H1 (cell line): ENCODE measurements around the gene TOR4A. TPM values are rescaled to one million over a fixed set of nuclear protein-coding genes. Genes with fewer than 3 reads are reported as not detected.

ENCODE experiments used
- CTCF ChIA-PET: fragments of 300-600 bp; sonication (Branson Sonifier 250); formaldehyde crosslinking; loops from one replicate; lab custom pipeline; 2021; ENCODE audit not compliant: partially characterized antibody; lab: Charles Lee
- POLR2A ChIA-PET: fragments of 300-600 bp; sonication (Branson Sonifier 250); formaldehyde crosslinking; loops from one replicate; lab custom pipeline; 2021; ENCODE audit warnings: inconsistent platforms; ENCODE audit not compliant: partially characterized antibody; lab: Charles Lee
- DNase-seq, 2 experiments: peaks; one replicate each; pipeline versions ENCODE4 v3.0.0 to v3.0.0-alpha.2; 2010 to 2022; ENCODE audit warnings: low spot score in 2 of 2, low read depth in 1 of 2, mixed read lengths in 1 of 2
- FAIRE-seq: peaks from 2 replicates; lab custom pipeline; 2011; peaks lifted over from hg19 to GRCh38; lab: Jason Lieb, UNC
- H2AFZ ChIP-seq: 2 replicates; pipeline ENCODE4 v1.8.1; 2012; ENCODE audit warnings: low read length, inconsistent platforms
- H2AK5ac ChIP-seq: 2 replicates; pipeline ENCODE4 v1.6.1; 2013; ENCODE audit warnings: low read depth, low read length
- H2BK120ac ChIP-seq: replicated peaks from 2 replicates; pipeline ENCODE3; 2013; ENCODE audit warnings: low read depth, low read length, inconsistent platforms
- H2BK12ac ChIP-seq: 2 replicates; pipeline ENCODE4 v1.6.1; 2013; ENCODE audit warnings: low read depth, low read length
- H2BK15ac ChIP-seq: 2 replicates; pipeline ENCODE4 v1.6.1; 2013; ENCODE audit warnings: low read length
- H2BK20ac ChIP-seq: 2 replicates; pipeline ENCODE4 v1.6.1; 2013; ENCODE audit warnings: low read length
- H2BK5ac ChIP-seq: 2 replicates; pipeline ENCODE4 v1.6.1; 2013; ENCODE audit warnings: low read depth, low read length
- H3K14ac ChIP-seq: 2 replicates; pipeline ENCODE4 v1.6.1; 2013; ENCODE audit warnings: inconsistent platforms; ENCODE audit not compliant: insufficient read length
- H3K18ac ChIP-seq: 2 replicates; pipeline ENCODE4 v1.6.1; 2013; ENCODE audit warnings: low read length; ENCODE audit errors: extremely low read depth
- H3K23ac ChIP-seq: 2 replicates; pipeline ENCODE4 v1.6.1; 2013; ENCODE audit warnings: inconsistent platforms; ENCODE audit not compliant: insufficient read length
- H3K23me2 ChIP-seq: 2 replicates; pipeline ENCODE4 v1.6.1; 2013; ENCODE audit warnings: low read depth, low read length
- H3K27ac ChIP-seq: 2 replicates; pipeline ENCODE4 v1.6.1; 2011; ENCODE audit warnings: low read depth, low read length, inconsistent platforms
- H3K27me3 ChIP-seq, 4 experiments: replicated peaks in 1 of 4; 1 replicate in 1 of 4; 2 replicates in 3 of 4; pipeline versions ENCODE4 v1.6.1 to v1.8.1; 2011 to 2013; ENCODE audit warnings: low read length in 3 of 4, mild to moderate bottlenecking in 3 of 4, inconsistent platforms in 2 of 4, mixed read lengths in 2 of 4, moderate library complexity in 1 of 4; ENCODE audit not compliant: control insufficient read depth in 3 of 4, insufficient read depth in 3 of 4; ENCODE audit errors: extremely low read depth in 1 of 4
- H3K36me3 ChIP-seq, 4 experiments: 2 replicates each; pipeline versions ENCODE4 v1.6.1 to v1.8.1; 2011 to 2013; ENCODE audit warnings: mild to moderate bottlenecking in 4 of 4, low read length in 3 of 4, moderate library complexity in 2 of 4, control low read depth in 1 of 4, inconsistent platforms in 1 of 4; ENCODE audit not compliant: insufficient read depth in 4 of 4, control insufficient read depth in 2 of 4
- H3K4ac ChIP-seq: replicated peaks from 2 replicates; pipeline ENCODE3; 2013; ENCODE audit warnings: low read length, low read depth, mixed read lengths, inconsistent platforms; ENCODE audit not compliant: insufficient read length
- H3K4me1 ChIP-seq, 4 experiments: replicated peaks in 1 of 4; 1 replicate in 1 of 4; 2 replicates in 3 of 4; pipeline versions ENCODE4 v1.6.1 to v1.8.1; 2011 to 2013; ENCODE audit warnings: low read length in 3 of 4, inconsistent platforms in 2 of 4, mixed read lengths in 1 of 4; ENCODE audit not compliant: insufficient read depth in 4 of 4, control insufficient read depth in 3 of 4
- H3K4me2 ChIP-seq, 2 experiments: 2 replicates each; pipeline versions ENCODE4 v1.6.1 to v1.8.1; 2011 to 2013; ENCODE audit warnings: low read depth in 2 of 2, low read length in 2 of 2, control low read depth in 1 of 2, inconsistent platforms in 1 of 2, mild to moderate bottlenecking in 1 of 2; ENCODE audit not compliant: insufficient read depth in 1 of 2
- H3K4me3 ChIP-seq, 4 experiments: fragments of 200-600, 300-600 bp in 1 of 4; sonication (generic), shearing (Covaris generic), sonication (Bioruptor Twin) in 1 of 4; 2 replicates each; pipeline versions ENCODE4 v1.5.1 to v1.8.1; 2011 to 2016; ENCODE audit warnings: low read length in 4 of 4, low read depth in 3 of 4, control low read depth in 2 of 4, inconsistent platforms in 2 of 4, mild to moderate bottlenecking in 2 of 4, mixed read lengths in 1 of 4, moderate library complexity in 1 of 4; ENCODE audit not compliant: insufficient read depth in 2 of 4; ENCODE audit errors: extremely low read depth in 1 of 4
- H3K56ac ChIP-seq: replicated peaks from 2 replicates; pipeline ENCODE3; 2013; ENCODE audit warnings: low read depth, mild to moderate bottlenecking, mixed read lengths, low read length, inconsistent platforms; ENCODE audit not compliant: insufficient read length
- H3K79me1 ChIP-seq: 2 replicates; pipeline ENCODE4 v1.6.1; 2013; ENCODE audit warnings: low read depth, low read length, control low read depth
- H3K79me2 ChIP-seq, 2 experiments: 2 replicates each; pipeline versions ENCODE4 v1.6.1 to v1.8.1; 2012 to 2013; ENCODE audit warnings: low read length in 2 of 2, mild to moderate bottlenecking in 2 of 2, inconsistent platforms in 1 of 2; ENCODE audit not compliant: insufficient read depth in 2 of 2, control insufficient read depth in 1 of 2
- H3K9ac ChIP-seq, 4 experiments: replicated peaks in 1 of 4; 1 replicate in 1 of 4; 2 replicates in 3 of 4; pipeline versions ENCODE4 v1.6.1 to v1.8.1; 2011 to 2013; ENCODE audit warnings: low read depth in 3 of 4, low read length in 3 of 4, control low read depth in 2 of 4, mild to moderate bottlenecking in 2 of 4, moderate library complexity in 2 of 4, inconsistent platforms in 1 of 4; ENCODE audit errors: extremely low read depth in 1 of 4
- H3K9me3 ChIP-seq, 2 experiments: 2 replicates each; pipeline versions ENCODE4 v1.6.1 to v1.8.1; 2012 to 2013; ENCODE audit warnings: mild to moderate bottlenecking in 2 of 2, moderate library complexity in 2 of 2, control low read depth in 1 of 2, inconsistent platforms in 1 of 2, low read depth in 1 of 2, low read length in 1 of 2, mixed read lengths in 1 of 2; ENCODE audit not compliant: insufficient read depth in 2 of 2
- H4K20me1 ChIP-seq, 2 experiments: replicated peaks in 1 of 2; 2 replicates each; pipeline versions ENCODE3 to v1.8.1; 2011 to 2013; ENCODE audit warnings: inconsistent platforms in 2 of 2, low read length in 2 of 2, mild to moderate bottlenecking in 1 of 2; ENCODE audit not compliant: insufficient read depth in 2 of 2, control insufficient read depth in 1 of 2
- H4K5ac ChIP-seq: 2 replicates; pipeline ENCODE4 v1.6.1; 2013; ENCODE audit warnings: low read length, low read depth, mixed read lengths, inconsistent platforms; ENCODE audit not compliant: insufficient read length
- H4K8ac ChIP-seq: 2 replicates; pipeline ENCODE4 v1.8.0; 2013; ENCODE audit warnings: mild to moderate bottlenecking, moderate library complexity, low read length, inconsistent platforms; ENCODE audit not compliant: insufficient read depth; ENCODE audit errors: extremely low read depth
- H4K91ac ChIP-seq: replicated peaks from 2 replicates; pipeline ENCODE3; 2013; ENCODE audit warnings: low read length, mixed read lengths, inconsistent platforms; ENCODE audit not compliant: insufficient read length
- HDAC2 ChIP-seq, 2 experiments: fragments of 300-600 bp in 1 of 2; sonication (generic) in 1 of 2; IDR thresholded peaks; 2 replicates each; pipeline ENCODE4 v1.6.1; 2011 to 2012; ENCODE audit warnings: low read depth in 2 of 2, low read length in 2 of 2, mild to moderate bottlenecking in 2 of 2, moderate library complexity in 2 of 2, borderline replicate concordance in 1 of 2, inconsistent platforms in 1 of 2
- RFX5 ChIP-seq: IDR thresholded peaks from 2 replicates; pipeline ENCODE4 v1.6.1; 2011; ENCODE audit warnings: low read depth, low read length, improper control_type of control experiment, borderline replicate concordance
- WGBS, 2 experiments: shearing (Covaris generic) in 1 of 2; methylation state at CpG; one replicate each; pipeline versions ENCODE4 v1.1.6 to v1.1.7; 2013 to 2015; ENCODE audit warnings: low lambda C conversion rate in 2 of 2, mixed read lengths in 2 of 2, inconsistent platforms in 1 of 2, low coverage in 1 of 2, missing lambda C conversion rate in 1 of 2; ENCODE audit not compliant: insufficient replicate concordance in 2 of 2, insufficient coverage in 1 of 2, insufficient read length in 1 of 2; ENCODE audit errors: extremely low coverage in 1 of 2, missing lambda C conversion rate in 1 of 2; 5-methylcytosine and 5-hydroxymethylcytosine counted together
- polyA plus RNA-seq, 7 experiments: library from polyadenylated mRNA; depleted of rRNA in 3 of 7; stranded (reverse) in 5 of 7; unstranded in 2 of 7; fragments of >200 nt in 5 of 7; fragments of 200-250 nt in 2 of 7; gene quantifications; 1 replicate in 5 of 7; 2 replicates in 1 of 7; 4 replicates in 1 of 7; pipeline versions ENCODE4 v1.2.1 to v1.2.3, GENCODE V29; 2011 to 2013; ENCODE audit warnings: missing spikeins in 2 of 7, mixed read lengths in 2 of 7
- total RNA-seq: library from RNA; stranded (reverse); fragmentation: NEBNext Ultra II Directional; extraction: Animal tissue kit (Norgen Biotek cat#: 25700); gene quantifications from 2 replicates; pipeline ENCODE4 v1.2.1, GENCODE V29; 2021

The TOR4A gene
- total and polyA plus RNA-seq, 2 of the 8 experiments (the other 6 are each of a cell fraction or from before 2014, with no cell fraction given) = 8.4 to 9.3 TPM

DNA sequence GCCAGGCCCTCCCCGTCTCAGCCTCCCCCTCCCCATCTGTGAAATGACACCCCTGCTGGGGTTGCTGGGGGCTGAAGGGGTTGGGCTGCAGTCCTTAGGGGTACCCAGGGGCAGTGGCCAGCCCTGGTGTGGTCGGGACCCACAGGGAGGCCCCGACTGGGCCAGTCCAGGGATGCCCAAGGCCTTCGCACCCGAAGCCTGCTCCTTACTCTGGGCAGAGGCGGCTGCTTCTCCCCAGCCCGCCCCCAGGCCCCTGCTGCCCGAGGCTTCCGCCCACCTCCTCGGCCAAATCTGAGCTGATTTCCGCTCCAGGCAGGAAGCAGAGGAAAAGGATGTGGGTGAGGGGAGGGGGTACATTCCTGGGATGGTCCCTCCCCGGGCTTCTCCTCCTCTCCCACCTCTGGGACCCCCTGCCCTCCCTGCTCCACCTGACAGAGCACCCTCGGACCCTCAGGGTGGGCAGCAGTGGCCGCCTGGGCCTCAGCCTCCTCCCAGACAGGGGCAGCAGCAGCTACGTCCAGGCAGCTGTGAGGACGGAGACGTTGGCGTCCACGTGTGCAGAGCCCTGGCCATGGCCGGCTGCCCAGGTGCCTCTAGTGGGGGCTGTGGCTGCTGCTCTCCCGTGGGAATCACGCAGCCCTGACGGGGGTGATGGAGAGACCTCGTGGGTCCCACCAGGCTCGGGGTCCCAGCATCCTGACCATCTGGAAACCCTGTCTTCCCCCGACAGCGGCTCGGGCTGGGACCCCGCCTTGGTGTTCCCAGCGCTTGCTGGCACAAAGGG, 28.7 kb downstream of the TOR4A start:
- H2BK5ac ChIP-seq = peak overlapping the region; percentile 91; the same call in 1 of the 2 replicates
- H3K4ac ChIP-seq = peak overlapping the region; percentile 69
- no peak overlapping the region for H3K27ac ChIP-seq
- H2BK120ac ChIP-seq = no peak overlapping the region
- no peak overlapping the region for H3K23ac ChIP-seq
- no peak overlapping the region for H3K14ac ChIP-seq
- TF ChIP-seq RFX5 (no peak), HDAC2 (IDR thresholded peaks at IDR 0.05; ENCODE audit: borderline replicate concordance in 1 of 2, low read depth in 2 of 2, low read length in 2 of 2) (no peak)
- TF ChIP-seq, all 59 proteins: peak for 0
- peak overlapping the region; percentile 39; the same call in 1 of the 2 replicates for H2AK5ac ChIP-seq
- peaks cover 0 to 48% (median 37%) of the 10 kb centered on the region in 4 experiments; a peak in 6 of 7 replicates for H3K4me1 ChIP-seq
- H3K79me2 ChIP-seq = peaks cover 0 to 3% of the 10 kb centered on the region in 2 experiments; a peak in 1 of 4 replicates
- H4K8ac ChIP-seq = no peak overlapping the region
- POLR2A ChIA-PET = interaction anchor here (1.1 to 1.2 kb wide), 3 partner anchors 10 to 19 kb away, joined by 3 read pairs; no protein-coding TSS in a partner anchor
- H3K79me1 ChIP-seq = peaks cover 3% of the 10 kb centered on the region
- no peak overlapping the region for H4K5ac ChIP-seq
- no peak overlapping the region for H4K91ac ChIP-seq
- FAIRE-seq (no peak), DNase-seq (no peak)
- CTCF ChIA-PET = interaction anchor here (0.6 to 2.8 kb wide), 4 partner anchors 10 to 59 kb away, joined by 3 to 18 read pairs (median 3); a partner anchor contains a TSS
- peaks cover 0 to 3% of the 10 kb centered on the region in 2 experiments for H4K20me1 ChIP-seq
- H3K56ac ChIP-seq = no peak overlapping the region
- H2BK15ac ChIP-seq = peak overlapping the region; percentile 46; the same call in 1 of the 2 replicates
- no peak overlapping the region for H2AFZ ChIP-seq
- H3K4me2 ChIP-seq = no peak overlapping the region
- H2BK12ac ChIP-seq = peak overlapping the region; percentile 53; the same call in 1 of the 2 replicates
- H3K36me3 ChIP-seq = no peaks in the 10 kb centered on the region
- peaks cover 11% of the 10 kb centered on the region for H3K23me2 ChIP-seq
- H3K27me3 ChIP-seq = peaks cover 0 to 16% (median 7%) of the 10 kb centered on the region in 4 experiments; a peak in 5 of 7 replicates
- no peak overlapping the region; the same call in 1 of the 2 replicates for H2BK20ac ChIP-seq
- H3K18ac ChIP-seq = peak overlapping the region; percentile 32; the same call in 1 of the 2 replicates
- H3K9me3 ChIP-seq = no peaks in the 10 kb centered on the region
- WGBS, 2 experiments = 88% methylated on average over 20 of the region's 30 CpGs; no CpG with 5 or more reads in 1 of the 2 experiments
- H3K9ac ChIP-seq = no peak overlapping the region
- no peak overlapping the region for H3K4me3 ChIP-seq
